Adrenal gland (tissue), 12 donors: Measurements from ENCODE around the gene RCN1. TPM values are rescaled to one million over a fixed set of nuclear protein-coding genes. Genes with fewer than 3 reads are reported as not detected.

Experiments used
- DNase-seq, 7 donors: peaks; one replicate each; pipeline ENCODE4 v3.0.0-alpha.2; 2019 to 2020
- H3K27ac ChIP-seq, 5 donors: fragments of 200-600 bp; sonication (generic) in 4 of 5; 1 replicate in 3 of 5; 2 replicates in 2 of 5; pipeline versions ENCODE4 v1.5.1 to v1.8.0; 2016 to 2020; ENCODE audit warnings: mild to moderate bottlenecking in 1 of 5
- H3K27me3 ChIP-seq: fragments of 200-600 bp; 2 replicates; pipeline ENCODE4 v1.8.0; 2021
- H3K36me3 ChIP-seq, 2 donors: fragments of 200-600 bp; replicated peaks in 1 of 2; 1 replicate in 1 of 2; 2 replicates in 1 of 2; pipeline versions ENCODE4 v1.5.1 to v1.8.0; 2018 to 2022
- H3K4me1 ChIP-seq, 2 donors: fragments of 200-600 bp; replicated peaks in 1 of 2; 1 replicate in 1 of 2; 2 replicates in 1 of 2; pipeline versions ENCODE4 v1.5.1 to v1.8.0; 2018 to 2021
- H3K4me3 ChIP-seq, 4 donors: fragments of 200-600 bp; sonication (generic) in 3 of 4; one replicate each; pipeline ENCODE4 v1.5.1; 2016 to 2018
- H3K9me3 ChIP-seq, 3 donors: fragments of 200-600 bp; sonication (generic) in 1 of 3; replicated peaks in 1 of 3; 1 replicate in 2 of 3; 2 replicates in 1 of 3; pipeline versions ENCODE4 v1.5.1 to v1.8.0; 2016 to 2021
- POLR2A ChIP-seq, 2 donors: fragments of 450-650 bp; IDR thresholded peaks; one replicate each; pipeline ENCODE4 v1.6.1; 2017; ENCODE audit warnings: antibody characterized with exemption in 2 of 2, mild to moderate bottlenecking in 2 of 2, moderate library complexity in 1 of 2
- WGBS, 4 donors: extraction: QIAGEN DNeasy Blood & Tissue Kit in 2 of 4; methylation state at CpG; one replicate each; pipeline versions ENCODE4 v1.1.5 to v1.1.7; 2013 to 2017; 5-methylcytosine and 5-hydroxymethylcytosine counted together
- intact Hi-C, 2 donors: fragments of 100-400 bp; cut with DNase I; formaldehyde crosslinking; loops; one replicate each; pipeline versions ENCODE4 v1.14.1 to v1.15.0; 2022 to 2023
- polyA plus RNA-seq, 3 donors: library from polyadenylated mRNA; stranded (reverse); fragments of 200-250 nt in 2 of 3; fragments of 350-450 nt in 1 of 3; fragmentation: Illumina TruSeq in 1 of 3; extraction: RNeasy Lipid Tissue Mini Kit (QIAGEN cat#74804) in 1 of 3; gene quantifications; one replicate each; pipeline ENCODE4 v1.2.3, GENCODE V29; 2013 to 2014
- small RNA-seq, 2 donors: library from RNA; depleted of rRNA; stranded (forward); fragments of <200 nt; gene quantifications; one replicate each; pipeline ENCODE3, GENCODE V24; 2016
- total RNA-seq, 9 donors: library from RNA; depleted of rRNA in 4 of 9; stranded (reverse); fragments of >200 nt in 4 of 9; fragments of 120-200 nt in 1 of 9; fragmentation: NEBNext Ultra II Directional in 1 of 9; extraction: Animal tissue kit (Norgen Biotek cat#: 25700) in 1 of 9; gene quantifications; one replicate each; pipeline versions ENCODE4 v1.1.0 to v1.2.4, GENCODE V29; 2013 to 2023
- TF ChIP-seq, protein P1 (sequence below), 6 experiments: fragments of 450-650 bp in 4 of 6; fragments of 200-600 bp in 2 of 6; sonication (generic) in 1 of 6; IDR thresholded peaks; 1 replicate in 5 of 6; 2 replicates in 1 of 6; pipeline versions ENCODE4 v1.5.1 to v1.8.0; 2016 to 2021; ENCODE audit warnings: antibody characterized with exemption in 6 of 6, mild to moderate bottlenecking in 2 of 6, moderate library complexity in 1 of 6
- donor health status: healthy with polysubstance abuse.
- donor health status: Bipolar disorder and iron deficiency.
- donor health status: DM: yes; HTN: yes; CAD: no.
- donor health status: DM: no; HTN: no; CAD: no.
- donor health status: DM: no; HTN: no; CAD: no.
- donor health status: DM: yes; HTN: yes; CAD: no.

RCN1 gene
- total and polyA plus RNA-seq, 12 donors: 56.1 to 142 (median 85.9) TPM

- TF ChIP-seq, protein P1, sequence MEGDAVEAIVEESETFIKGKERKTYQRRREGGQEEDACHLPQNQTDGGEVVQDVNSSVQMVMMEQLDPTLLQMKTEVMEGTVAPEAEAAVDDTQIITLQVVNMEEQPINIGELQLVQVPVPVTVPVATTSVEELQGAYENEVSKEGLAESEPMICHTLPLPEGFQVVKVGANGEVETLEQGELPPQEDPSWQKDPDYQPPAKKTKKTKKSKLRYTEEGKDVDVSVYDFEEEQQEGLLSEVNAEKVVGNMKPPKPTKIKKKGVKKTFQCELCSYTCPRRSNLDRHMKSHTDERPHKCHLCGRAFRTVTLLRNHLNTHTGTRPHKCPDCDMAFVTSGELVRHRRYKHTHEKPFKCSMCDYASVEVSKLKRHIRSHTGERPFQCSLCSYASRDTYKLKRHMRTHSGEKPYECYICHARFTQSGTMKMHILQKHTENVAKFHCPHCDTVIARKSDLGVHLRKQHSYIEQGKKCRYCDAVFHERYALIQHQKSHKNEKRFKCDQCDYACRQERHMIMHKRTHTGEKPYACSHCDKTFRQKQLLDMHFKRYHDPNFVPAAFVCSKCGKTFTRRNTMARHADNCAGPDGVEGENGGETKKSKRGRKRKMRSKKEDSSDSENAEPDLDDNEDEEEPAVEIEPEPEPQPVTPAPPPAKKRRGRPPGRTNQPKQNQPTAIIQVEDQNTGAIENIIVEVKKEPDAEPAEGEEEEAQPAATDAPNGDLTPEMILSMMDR (IDR thresholded peaks at IDR 0.05): no peak
- TF ChIP-seq POLR2A (IDR thresholded peaks at IDR 0.05): no peak
- Histone ChIP-seq H3K27ac (no peak overlapping the region), H3K36me3 (no peaks in the 10 kb centered on the region), H3K27me3 (no peaks in the 10 kb centered on the region), H3K9me3 (no peaks in the 10 kb centered on the region), H3K4me1 (no peaks in the 10 kb centered on the region), H3K4me3 (no peak overlapping the region)
- WGBS, 4 donors: 0 to 91% (median 80%) methylated on average over 1 of the region's 1 CpG
- intact Hi-C loops: no loop called here
- no peak for DNase-seq
Observed at GRCh38 chr11:32153747-32154146, 62.9 kb downstream of the RCN1 start.

- no peak overlapping the region for H3K4me3 ChIP-seq
- intact Hi-C loops: no loop called here
- 80 to 88% (median 81%) methylated on average over 2 of the region's 2 CpGs for WGBS, 4 donors
- no peaks in the 10 kb centered on the region for H3K9me3 ChIP-seq
- H3K36me3 ChIP-seq: no peaks in the 10 kb centered on the region
- DNase-seq: no peak
- H3K4me1 ChIP-seq: no peaks in the 10 kb centered on the region
- no peak overlapping the region for H3K27ac ChIP-seq
- no peaks in the 10 kb centered on the region for H3K27me3 ChIP-seq
- TF ChIP-seq, protein P1 (IDR thresholded peaks at IDR 0.05): no peak
- no peak for TF ChIP-seq POLR2A (IDR thresholded peaks at IDR 0.05)
Observed at GRCh38 chr11:32154275-32154674, 63.4 kb downstream of the RCN1 start.

Small RNA genes within 50 kb of the gene (small RNA-seq; reads per million reads assigned to genes)
- 0 reads per million in 2 donors for gene RF00012
